T1000 (cell line): ENCODE measurements around the gene SHROOM4.

Source experiments
- DNase-seq: peaks from one replicate; lab custom pipeline; 2025; ENCODE audit warnings: mixed read lengths; lab: John Stamatoyannopoulos, UW

SHROOM4 gene

DNA sequence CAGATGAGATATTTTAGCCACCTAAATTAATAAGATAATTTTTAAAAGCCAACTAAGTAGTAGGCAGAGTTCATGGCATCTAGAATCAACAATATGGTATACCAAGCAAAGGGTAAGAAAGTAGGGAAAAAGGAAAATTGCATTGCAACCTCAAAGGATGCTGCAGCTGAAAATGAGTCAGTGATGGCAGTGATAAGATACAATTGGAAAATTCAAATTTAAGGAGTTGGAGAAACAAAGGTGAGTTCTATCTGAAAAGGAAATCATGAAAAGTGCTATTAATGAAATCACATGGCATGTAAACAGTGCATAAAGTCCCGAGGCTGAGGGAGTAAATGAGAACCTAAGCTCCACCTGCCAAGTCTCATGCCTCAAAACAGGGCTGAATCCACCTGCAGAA is 33.9 kb downstream of the SHROOM4 start:
- no peak for DNase-seq

GRCh38 chrX:50779694-50780093 is 34.3 kb downstream of the SHROOM4 start:
- no peak for DNase-seq

DNA sequence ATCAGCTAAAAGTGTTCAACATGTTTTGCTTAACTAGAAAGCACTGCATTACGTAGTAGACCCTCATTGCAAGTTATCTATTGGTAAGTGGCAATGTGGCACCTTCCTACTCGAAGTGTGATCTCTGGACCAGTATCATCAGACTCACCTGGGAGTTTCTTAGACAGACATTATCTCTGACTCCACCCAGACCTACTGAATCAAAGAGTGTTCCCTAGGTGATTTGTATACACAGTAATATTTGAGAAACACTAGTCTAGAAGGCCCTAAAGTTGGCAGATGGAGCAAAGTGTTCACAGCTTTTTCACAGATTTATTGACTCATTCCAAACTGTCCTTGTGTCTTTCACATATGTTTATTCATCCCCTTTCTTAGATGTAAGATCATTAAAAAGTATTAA is 35.7 kb downstream of the SHROOM4 start:
- DNase-seq: no peak

DNA sequence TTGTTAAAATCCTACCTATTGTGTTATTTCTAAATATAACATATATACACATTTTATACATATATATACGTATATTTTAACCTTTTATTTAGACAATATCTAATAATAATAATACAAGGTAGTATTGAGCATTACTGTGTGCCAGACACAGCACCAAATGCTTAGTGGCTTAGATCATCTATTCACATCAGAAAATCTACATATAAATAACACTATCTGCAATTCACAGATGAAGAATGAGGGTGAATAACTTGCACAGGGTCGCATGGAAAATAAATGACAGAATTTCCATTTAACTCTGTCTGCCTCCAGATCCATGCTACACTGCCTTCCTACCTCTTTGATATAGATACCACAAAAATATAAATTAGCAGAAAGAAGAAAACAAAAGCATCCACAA is 37.7 kb downstream of the SHROOM4 start:
- no peak for DNase-seq

DNA sequence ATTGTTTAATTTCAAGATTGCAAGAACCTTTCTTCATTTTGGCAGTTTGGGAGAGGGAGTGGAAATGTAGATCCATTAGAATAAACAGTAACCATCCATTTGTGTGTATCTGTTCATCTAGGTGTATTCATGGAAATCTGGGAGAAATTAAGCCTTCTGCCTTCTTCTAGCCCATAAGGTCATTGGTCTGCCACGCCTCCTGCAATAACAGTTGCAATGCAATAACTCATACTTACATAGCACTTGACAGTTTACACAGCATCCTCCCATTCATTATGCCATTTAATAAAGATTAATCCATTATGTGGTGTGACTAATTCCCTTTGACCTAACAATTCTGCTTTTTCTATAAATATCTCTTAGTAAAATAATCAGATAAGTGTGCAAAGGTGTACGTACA is 42.6 kb downstream of the SHROOM4 start:
- no peak for DNase-seq

GRCh38 chrX:50770702-50771101 is 43.3 kb downstream of the SHROOM4 start:
- DNase-seq: no peak

DNA sequence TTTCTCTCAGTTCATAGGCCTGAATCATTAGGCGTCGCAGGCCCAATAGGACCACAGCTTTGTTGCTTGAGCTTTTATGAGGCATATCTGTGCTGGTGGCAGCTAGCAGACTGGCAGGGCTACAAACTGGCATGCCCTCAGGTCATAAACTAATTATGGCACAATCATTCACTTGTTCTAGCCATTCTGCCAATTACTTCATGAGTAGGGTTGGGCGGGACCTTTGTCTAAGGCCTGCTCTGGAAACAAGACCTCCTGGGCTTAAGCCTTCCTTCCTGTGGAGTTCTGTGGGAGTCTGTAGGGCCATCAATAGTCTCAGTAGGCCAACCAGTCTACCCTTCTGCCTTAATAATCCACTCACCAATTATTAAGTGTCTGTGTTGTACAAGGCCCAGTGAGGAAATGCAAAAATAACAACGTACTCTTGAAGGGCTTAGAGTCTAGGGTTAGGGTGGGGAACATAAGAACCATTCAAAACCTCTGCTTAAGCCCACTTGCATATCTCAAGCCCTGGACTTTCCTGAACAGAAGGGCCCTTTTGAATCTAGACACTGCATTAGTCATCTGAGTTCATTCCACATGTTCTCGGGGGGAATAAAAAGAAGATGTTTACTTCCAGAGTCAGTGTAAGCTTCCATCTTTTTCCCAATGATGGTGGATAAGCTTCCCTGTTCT is 44.5 kb downstream of the SHROOM4 start:
- no peak for DNase-seq

DNA sequence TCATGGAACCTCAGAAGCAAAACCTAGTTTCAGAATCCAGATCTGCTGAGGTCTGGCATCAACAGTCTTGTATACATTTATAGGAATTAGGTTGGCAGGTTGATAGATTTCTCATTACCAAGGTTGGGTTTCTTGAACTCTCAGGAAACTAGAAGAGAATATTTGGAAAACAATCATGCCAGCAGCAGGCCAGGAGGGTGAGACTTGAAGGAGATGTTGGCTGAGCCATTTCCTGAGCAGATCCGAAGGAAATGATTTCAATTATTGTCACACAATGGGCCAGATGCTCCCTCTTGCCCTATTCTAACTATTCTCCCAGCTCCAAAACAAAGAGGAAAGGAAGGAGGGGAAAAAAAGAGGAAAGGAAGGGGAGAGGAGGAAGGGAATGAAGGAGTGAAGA is 45.2 kb downstream of the SHROOM4 start:
- DNase-seq: no peak

GRCh38 chrX:50765986-50766385 is 48.0 kb downstream of the SHROOM4 start:
- DNase-seq: no peak

DNA sequence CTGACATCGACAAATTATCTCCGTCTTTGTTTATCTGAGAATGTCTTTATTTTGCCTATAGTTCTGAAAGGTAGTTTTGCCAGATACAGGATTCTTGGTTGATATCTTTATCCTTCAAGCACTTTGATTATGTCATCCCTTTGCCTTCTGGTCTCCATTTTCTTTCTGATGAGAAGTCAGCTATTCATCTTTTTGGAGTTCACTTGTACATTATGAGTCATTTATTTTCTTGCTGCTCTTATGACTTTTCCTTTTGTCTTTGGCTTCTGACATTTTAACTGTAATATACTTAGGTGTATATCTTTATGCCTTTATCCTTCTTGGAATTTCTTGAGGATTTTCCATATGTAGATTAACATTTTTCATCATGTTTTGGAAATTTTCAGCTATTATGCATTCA is 51.4 kb downstream of the SHROOM4 start:
- no peak for DNase-seq

GRCh38 chrX:50756276-50756675 is 57.7 kb downstream of the SHROOM4 start:
- no peak for DNase-seq

- DNase-seq: no peak
Measured at GRCh38 chrX:50751091-50751490, 62.9 kb downstream of the SHROOM4 start.

DNA sequence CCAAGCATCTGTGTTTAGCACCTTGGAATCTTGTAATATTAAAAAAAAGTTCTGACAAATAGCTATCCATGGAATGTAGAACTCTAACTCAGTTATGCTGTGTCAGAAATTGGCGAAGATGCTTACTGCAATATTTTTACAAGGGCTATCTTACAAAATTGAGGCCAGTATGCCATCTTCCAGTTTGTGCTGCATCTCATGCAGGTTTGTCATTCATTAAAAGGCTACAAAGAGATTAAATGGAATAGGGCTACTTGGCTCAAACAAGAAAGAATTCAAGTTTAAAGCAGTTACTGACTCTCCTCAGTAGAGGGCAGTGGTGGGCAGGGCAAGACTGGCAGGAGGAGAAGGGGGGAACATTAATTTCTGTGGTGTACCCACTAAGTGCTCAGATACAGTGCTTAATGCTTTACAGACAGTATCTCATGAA is 66.5 kb downstream of the SHROOM4 start:
- DNase-seq: no peak

DNA sequence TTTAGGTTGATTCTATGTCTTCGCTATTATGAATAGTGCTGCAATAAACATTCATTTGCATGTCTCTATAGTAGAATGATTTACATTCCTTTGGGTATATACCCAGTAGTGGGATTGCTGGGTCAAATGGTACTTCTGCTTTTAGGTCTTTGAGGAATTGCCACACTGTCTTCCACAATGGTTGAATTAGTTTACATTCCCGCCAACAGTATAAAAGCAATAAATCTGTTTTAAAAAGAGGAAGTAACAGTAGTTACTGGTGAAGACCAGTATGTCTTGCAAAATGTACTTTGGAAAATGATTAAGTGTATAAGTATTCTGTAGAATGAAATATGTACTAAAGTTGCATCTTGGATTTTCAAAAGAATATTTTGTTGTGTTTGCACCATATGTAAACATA is 77.3 kb downstream of the SHROOM4 start:
- DNase-seq: no peak

GRCh38 chrX:50726296-50726695 is 87.7 kb downstream of the SHROOM4 start:
- DNase-seq: no peak

- DNase-seq: no peak
Measured at GRCh38 chrX:50725310-50725709, 88.7 kb downstream of the SHROOM4 start.

DNA sequence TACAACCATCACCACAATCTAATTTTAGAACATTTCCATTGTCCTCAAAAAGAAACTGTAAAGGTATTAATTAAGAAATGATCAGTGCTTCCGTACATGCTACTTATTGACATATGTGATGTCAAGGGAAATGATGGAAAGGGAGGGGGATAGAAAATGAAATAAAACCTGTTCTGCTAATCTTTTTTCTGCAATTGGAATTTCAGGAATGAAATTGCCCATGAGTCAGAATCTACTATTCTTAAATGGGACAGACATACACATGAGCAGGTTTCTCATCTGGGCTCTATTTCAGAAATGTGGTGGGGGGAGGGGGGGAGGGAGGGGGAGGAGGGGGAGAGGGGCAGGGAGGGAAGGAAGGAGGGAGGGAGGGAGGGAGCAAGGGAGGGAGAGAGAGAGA is 91.0 kb downstream of the SHROOM4 start:
- DNase-seq: no peak

DNA sequence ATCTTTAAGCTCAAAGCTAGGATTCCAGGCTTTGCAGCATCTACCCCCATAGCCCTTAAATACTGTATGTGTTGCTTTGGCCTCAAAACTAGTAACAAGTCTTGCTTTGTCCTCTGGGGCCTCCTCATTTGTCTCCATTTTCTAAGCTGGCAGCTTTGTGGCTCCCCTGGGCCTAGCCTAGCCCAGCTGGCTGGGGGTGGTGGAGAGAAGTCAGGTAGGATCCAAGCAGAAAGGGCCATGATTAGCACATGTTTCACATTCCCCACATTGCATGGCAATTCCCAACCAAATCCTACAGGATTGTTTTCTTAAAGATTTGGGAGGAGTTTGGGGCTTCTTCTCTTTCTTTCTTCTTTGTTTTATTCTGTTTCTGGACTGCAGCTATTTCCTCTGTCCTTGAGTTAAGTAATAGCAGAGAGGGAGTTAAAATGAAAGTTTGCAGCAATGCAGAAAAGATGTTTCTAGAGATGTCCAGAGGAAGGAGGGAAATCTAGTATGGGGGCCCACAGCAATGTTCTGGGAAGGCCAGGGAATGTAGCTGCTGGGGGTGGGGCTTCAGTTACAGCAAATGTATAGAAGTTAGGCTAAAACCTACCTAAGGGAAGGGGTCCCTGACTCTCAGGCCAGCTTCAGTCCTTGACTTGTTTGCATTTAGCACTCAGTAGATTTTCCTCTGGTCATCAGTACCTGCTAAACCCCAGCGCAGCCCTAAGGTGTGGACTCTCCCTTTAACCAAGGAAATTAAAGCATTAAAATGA is 92.1 kb downstream of the SHROOM4 start:
- no peak for DNase-seq

DNA sequence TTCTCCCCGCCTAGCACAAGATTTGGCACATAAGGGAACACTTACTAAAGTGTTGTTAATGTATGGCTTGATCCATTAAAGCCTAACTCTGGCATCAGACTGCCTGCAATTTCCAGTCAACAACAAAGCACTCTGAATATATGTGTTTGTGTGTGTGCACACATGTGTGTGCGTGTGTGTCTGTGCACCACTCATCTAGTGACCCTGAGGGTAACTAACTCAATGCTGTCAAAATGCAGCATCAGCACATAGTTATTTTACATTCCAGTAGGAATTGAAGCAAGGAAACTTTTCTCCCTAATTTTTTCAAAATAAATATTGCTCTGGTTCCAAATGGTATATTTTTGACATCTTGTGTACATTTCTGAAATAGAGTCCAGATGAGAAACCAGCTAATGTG is 94.4 kb downstream of the SHROOM4 start:
- DNase-seq: no peak

DNA sequence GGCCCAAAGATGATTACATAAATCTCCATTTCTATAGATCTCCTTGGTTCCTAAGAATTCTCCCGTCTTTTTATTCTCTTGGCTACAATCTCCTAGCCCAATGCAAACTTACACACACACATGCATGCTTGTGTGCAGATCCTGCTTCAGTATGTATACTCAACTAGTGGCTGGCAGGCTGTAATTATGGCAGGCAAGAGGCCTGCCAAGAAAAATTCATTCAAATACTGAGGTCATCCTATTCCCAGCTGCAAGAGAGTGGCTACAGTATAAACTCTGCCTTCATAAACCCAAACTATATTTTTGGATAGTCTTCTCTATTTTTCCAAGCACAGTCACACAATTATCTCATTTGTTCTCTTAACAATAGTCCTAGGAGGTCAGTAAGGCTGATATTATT is 95.2 kb downstream of the SHROOM4 start:
- DNase-seq: no peak

- DNase-seq: no peak
Measured at GRCh38 chrX:50716706-50717105, 97.3 kb downstream of the SHROOM4 start.

GRCh38 chrX:50712777-50713176 is 101.2 kb downstream of the SHROOM4 start:
- DNase-seq: no peak

- DNase-seq: no peak
Measured at GRCh38 chrX:50711907-50712306, 102.1 kb downstream of the SHROOM4 start.
